ENCODE measurements around the gene ACCSL.
A peak's percentile ranks its signal among the peaks of the same experiment; 100 is the strongest.

Gene ACCSL

DNA sequence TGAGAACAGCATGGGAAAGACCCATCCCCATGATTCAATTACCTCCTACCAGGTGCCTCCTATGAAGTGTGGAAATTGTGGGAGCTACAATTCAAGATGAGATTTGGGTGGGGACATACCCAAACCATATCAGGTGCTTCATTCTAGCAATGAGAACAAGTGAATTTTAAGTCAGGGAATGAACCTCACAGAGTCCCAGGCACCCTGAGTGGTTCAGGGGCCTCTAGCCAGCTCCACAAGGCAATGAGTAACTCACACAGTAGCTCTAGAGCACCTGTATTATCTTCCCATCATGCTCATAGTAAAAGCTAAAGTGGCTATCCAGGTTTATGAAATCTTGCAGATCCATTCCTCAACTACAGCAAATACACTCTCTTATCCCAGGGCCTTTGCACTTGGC, 13.1 kb upstream of the ACCSL start:
- TF ChIP-seq NFIC (IDR thresholded peaks at IDR 0.05) (no peak), TAF1 (IDR thresholded peaks at IDR 0.05; ENCODE audit: low read depth) (no peak), RAD21 (IDR thresholded peaks at IDR 0.05; ENCODE audit: low read depth) (no peak), YY1 (IDR thresholded peaks at IDR 0.05; ENCODE audit: low read depth) (no peak), ZBTB7A (IDR thresholded peaks at IDR 0.05; ENCODE audit: low read depth) (no peak), EP300 (IDR thresholded peaks at IDR 0.05; ENCODE audit: borderline replicate concordance) (no peak), MAX (IDR thresholded peaks at IDR 0.05) (no peak), CREB1 (IDR thresholded peaks at IDR 0.05; ENCODE audit: low read depth) (no peak), FOXM1 (IDR thresholded peaks at IDR 0.05; ENCODE audit: borderline replicate concordance, low read depth) (no peak), CEBPB (IDR thresholded peaks at IDR 0.05) (no peak), EGR1 (IDR thresholded peaks at IDR 0.05) (no peak), TCF12 (IDR thresholded peaks at IDR 0.05; ENCODE audit: low read depth) (no peak), REST (IDR thresholded peaks at IDR 0.05; ENCODE audit: low read depth) (no peak), USF1 (IDR thresholded peaks at IDR 0.05) (no peak), TEAD4 (IDR thresholded peaks at IDR 0.05) (no peak)

- TF ChIP-seq ZBTB7A (IDR thresholded peaks at IDR 0.05; ENCODE audit: low read depth) (no peak), RAD21 (IDR thresholded peaks at IDR 0.05; ENCODE audit: low read depth) (peak; percentile 92)
These were observed 10.7 kb upstream of the ACCSL start for GRCh38 chr11:44036811-44037657.

DNA sequence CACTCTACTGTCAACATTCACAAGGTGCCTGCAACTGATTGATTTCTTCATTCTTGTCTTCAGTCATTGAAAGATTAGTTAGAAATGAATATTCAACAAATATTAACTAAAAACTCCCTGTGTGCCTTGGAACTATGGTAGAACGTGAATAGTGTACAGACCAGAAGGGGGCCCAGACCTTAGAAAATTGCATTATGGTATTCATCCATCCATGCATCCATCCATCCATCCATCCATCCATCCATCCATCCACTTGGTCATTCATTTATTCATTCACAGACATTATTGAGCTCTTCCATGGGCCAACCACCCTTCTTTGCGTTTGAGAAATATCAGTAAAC, 10.2 kb upstream of the ACCSL start:
- TF ChIP-seq ZBTB7A (IDR thresholded peaks at IDR 0.05; ENCODE audit: low read depth) (no peak), TCF12 (IDR thresholded peaks at IDR 0.05; ENCODE audit: low read depth) (no peak), EGR1 (IDR thresholded peaks at IDR 0.05) (no peak), CEBPB (IDR thresholded peaks at IDR 0.05) (no peak), TEAD4 (IDR thresholded peaks at IDR 0.05) (no peak), EP300 (IDR thresholded peaks at IDR 0.05; ENCODE audit: borderline replicate concordance) (no peak), FOXM1 (IDR thresholded peaks at IDR 0.05; ENCODE audit: borderline replicate concordance, low read depth) (no peak), NFIC (IDR thresholded peaks at IDR 0.05) (no peak), CREB1 (IDR thresholded peaks at IDR 0.05; ENCODE audit: low read depth) (no peak), USF1 (IDR thresholded peaks at IDR 0.05) (no peak), TAF1 (IDR thresholded peaks at IDR 0.05; ENCODE audit: low read depth) (no peak), REST (IDR thresholded peaks at IDR 0.05; ENCODE audit: low read depth) (no peak), MAX (IDR thresholded peaks at IDR 0.05) (no peak), RAD21 (IDR thresholded peaks at IDR 0.05; ENCODE audit: low read depth) (no peak)

- TF ChIP-seq MAX (IDR thresholded peaks at IDR 0.05) (no peak), NFIC (IDR thresholded peaks at IDR 0.05) (no peak), EGR1 (IDR thresholded peaks at IDR 0.05) (no peak), EP300 (IDR thresholded peaks at IDR 0.05; ENCODE audit: borderline replicate concordance) (no peak)
These were observed 4.6 kb upstream of the ACCSL start for GRCh38 chr11:44043157-44043556.

DNA sequence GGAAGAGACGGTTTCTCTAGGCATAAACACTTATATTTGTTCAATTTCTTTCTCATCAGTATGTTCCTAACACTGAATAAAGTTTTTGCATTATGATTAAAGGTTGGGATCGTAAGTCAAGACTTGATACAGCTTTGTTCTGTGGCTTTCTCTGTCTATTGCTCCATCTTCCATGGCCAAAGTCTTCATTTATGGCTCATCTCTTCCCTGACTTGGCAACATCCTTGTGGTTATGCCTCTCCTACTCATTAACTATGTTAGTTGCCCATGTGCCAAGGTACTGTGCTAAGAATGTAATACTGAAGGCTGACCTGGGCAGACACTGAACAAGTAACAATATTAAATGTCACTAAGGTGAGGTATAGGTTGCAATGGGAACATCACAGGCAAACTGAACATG, 1.6 kb upstream of the ACCSL start:
- TF ChIP-seq FOXM1 (IDR thresholded peaks at IDR 0.05; ENCODE audit: borderline replicate concordance, low read depth) = no peak
- TF ChIP-seq EP300 (IDR thresholded peaks at IDR 0.05; ENCODE audit: borderline replicate concordance) = no peak
- no peak for TF ChIP-seq ZBTB7A (IDR thresholded peaks at IDR 0.05; ENCODE audit: low read depth)
- TF ChIP-seq REST (IDR thresholded peaks at IDR 0.05; ENCODE audit: low read depth) = no peak
- no peak for TF ChIP-seq TAF1 (IDR thresholded peaks at IDR 0.05; ENCODE audit: low read depth)
- TF ChIP-seq MAX (IDR thresholded peaks at IDR 0.05) = no peak

Data from Ishikawa (cell line).